ENCODE results near the gene TRPM3. TPM values are rescaled to one million over a fixed set of nuclear protein-coding genes. Genes with fewer than 3 reads are reported as not detected.

TRPM3 gene
- total RNA-seq, 1 experiment from 2014 or later, result not detected

- DNase-seq (no peak), ATAC-seq (no peak)
- H3K4me1 ChIP-seq (ENCODE audit: insufficient read depth, low read length), result no peaks in the 10 kb centered on the region
- no peaks in the 10 kb centered on the region for H4K20me1 ChIP-seq (ENCODE audit: low read length)
- no TSS peak for BruUV-seq (replicated peaks)
- ChIA-PET CTCF (no interaction called here), POLR2A (ENCODE audit: unreplicated experiment) (no interaction called here)
- no peak overlapping the region for H2AFZ ChIP-seq (ENCODE audit: low read length)
- TF ChIP-seq EZH2 (IDR thresholded peaks at IDR 0.05; ENCODE audit: low read length, unreplicated experiment) (no peak), EZH2phosphoT487 (IDR thresholded peaks at IDR 0.05; ENCODE audit: borderline replicate concordance, low read length) (no peak), CTCF (conservative IDR thresholded peaks at IDR 0.05; ENCODE audit: low read depth, low read length) (no peak)
- H3K36me3 ChIP-seq (ENCODE audit: low read depth, low read length), result no peaks in the 10 kb centered on the region
- H3K4me3 ChIP-seq (ENCODE audit: low read length), result no peak overlapping the region
- H3K4me2 ChIP-seq (ENCODE audit: low read length), result no peak overlapping the region
- H3K27ac ChIP-seq (ENCODE audit: low read length), result no peak overlapping the region
- no peaks in the 10 kb centered on the region for H3K79me2 ChIP-seq (ENCODE audit: low read length)
- intact Hi-C loops (cut with micrococcal nuclease), result loop anchor here (10.0 kb wide), 1 partner anchor 176 kb away; no protein-coding TSS in a partner anchor
- H3K9me3 ChIP-seq (ENCODE audit: low read length), result no peaks in the 10 kb centered on the region
- no peak overlapping the region for H3K9ac ChIP-seq (ENCODE audit: low read length)
- 0 out of 2 replicates have a peak, but pooled peaks cover 5% of the 10 kb centered on the region for H3K27me3 ChIP-seq (ENCODE audit: low read length)
- H3F3A ChIP-seq (ENCODE audit: low read length, unreplicated experiment), result no peaks in the 10 kb centered on the region
- H3K9me2 ChIP-seq (replicated peaks; ENCODE audit: low read length), result no peaks in the 10 kb centered on the region
Measured at GRCh38 chr9:70600506-70600905, 520.9 kb downstream of the TRPM3 start.

GRCh38 chr9:70597886-70598285 is 523.5 kb downstream of the TRPM3 start:
- Histone ChIP-seq H3K9me2 (replicated peaks; ENCODE audit: low read length) (no peaks in the 10 kb centered on the region), H2AFZ (ENCODE audit: low read length) (no peak overlapping the region), H4K20me1 (ENCODE audit: low read length) (no peaks in the 10 kb centered on the region), H3K9me3 (ENCODE audit: low read length) (no peaks in the 10 kb centered on the region), H3K4me2 (ENCODE audit: low read length) (no peak overlapping the region), H3K27me3 (ENCODE audit: low read length) (0 out of 2 replicates have a peak, but pooled peaks cover 5% of the 10 kb centered on the region), H3K4me1 (ENCODE audit: insufficient read depth, low read length) (no peaks in the 10 kb centered on the region), H3K79me2 (ENCODE audit: low read length) (no peaks in the 10 kb centered on the region), H3K36me3 (ENCODE audit: low read depth, low read length) (no peaks in the 10 kb centered on the region), H3K27ac (ENCODE audit: low read length) (no peak overlapping the region), H3K4me3 (ENCODE audit: low read length) (no peak overlapping the region), H3F3A (ENCODE audit: low read length, unreplicated experiment) (no peaks in the 10 kb centered on the region), H3K9ac (ENCODE audit: low read length) (no peak overlapping the region)
- no TSS peak for BruUV-seq (replicated peaks)
- intact Hi-C loops (cut with micrococcal nuclease), result no loop called here
- POLR2A ChIA-PET (ENCODE audit: unreplicated experiment), result no interaction called here
- TF ChIP-seq CTCF (conservative IDR thresholded peaks at IDR 0.05; ENCODE audit: low read depth, low read length), result no peak
- no peak for TF ChIP-seq EZH2phosphoT487 (IDR thresholded peaks at IDR 0.05; ENCODE audit: borderline replicate concordance, low read length)
- no peak for TF ChIP-seq EZH2 (IDR thresholded peaks at IDR 0.05; ENCODE audit: low read length, unreplicated experiment)
- no peak for ATAC-seq
- CTCF ChIA-PET, result no interaction called here
- no peak for DNase-seq

DNA sequence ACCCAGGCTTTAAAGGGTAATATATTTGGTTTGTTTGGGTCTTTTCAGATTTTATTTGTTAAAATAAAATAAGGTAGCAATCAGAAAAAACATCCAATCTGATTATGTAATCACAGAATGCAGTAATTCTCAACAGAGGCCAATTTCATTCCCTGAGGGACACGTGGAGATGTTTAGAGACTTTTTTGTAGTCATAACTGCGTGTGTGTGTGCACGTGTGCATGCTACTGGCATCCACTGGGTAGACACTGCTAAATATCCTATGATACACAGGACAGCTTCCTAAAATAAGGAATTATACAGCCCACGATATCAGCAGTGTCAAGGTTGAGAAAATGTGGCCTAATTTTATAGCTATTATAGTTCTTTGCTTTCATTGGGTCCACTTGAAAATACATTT is 526.2 kb downstream of the TRPM3 start:
- Histone ChIP-seq H3K79me2 (ENCODE audit: low read length) (no peaks in the 10 kb centered on the region), H3K9me2 (replicated peaks; ENCODE audit: low read length) (no peaks in the 10 kb centered on the region), H3K27ac (ENCODE audit: low read length) (no peak overlapping the region), H2AFZ (ENCODE audit: low read length) (no peak overlapping the region), H4K20me1 (ENCODE audit: low read length) (no peaks in the 10 kb centered on the region), H3K36me3 (ENCODE audit: low read depth, low read length) (no peaks in the 10 kb centered on the region), H3K27me3 (ENCODE audit: low read length) (0 out of 2 replicates have a peak, but pooled peaks cover 7% of the 10 kb centered on the region), H3K4me1 (ENCODE audit: insufficient read depth, low read length) (no peaks in the 10 kb centered on the region), H3F3A (ENCODE audit: low read length, unreplicated experiment) (no peaks in the 10 kb centered on the region), H3K4me2 (ENCODE audit: low read length) (no peak overlapping the region), H3K9me3 (ENCODE audit: low read length) (no peaks in the 10 kb centered on the region), H3K9ac (ENCODE audit: low read length) (no peak overlapping the region), H3K4me3 (ENCODE audit: low read length) (no peak overlapping the region)
- DNase-seq (no peak), ATAC-seq (no peak)
- POLR2A ChIA-PET (ENCODE audit: unreplicated experiment), result no interaction called here
- CTCF ChIA-PET, result no interaction called here
- intact Hi-C loops (cut with micrococcal nuclease), result no loop called here
- TF ChIP-seq EZH2phosphoT487 (IDR thresholded peaks at IDR 0.05; ENCODE audit: borderline replicate concordance, low read length), result no peak
- TF ChIP-seq EZH2 (IDR thresholded peaks at IDR 0.05; ENCODE audit: low read length, unreplicated experiment), result no peak
- TF ChIP-seq CTCF (conservative IDR thresholded peaks at IDR 0.05; ENCODE audit: low read depth, low read length), result no peak
- no TSS peak for BruUV-seq (replicated peaks)

Measured in PC-3 (cell line).